NCI-H2196 (cell line): Measurements from ENCODE around the gene ERLEC1.
"Not testable (repeated sequence)": the region's sequence is repeated elsewhere in the genome, so short reads cannot be mapped to it uniquely, and the experiment has no call there.

Experiments
- DNase-seq: peaks from one replicate; lab custom pipeline; 2025; ENCODE audit not compliant: unreplicated experiment; lab: John Stamatoyannopoulos, UW

Gene ERLEC1

GRCh38 chr2:53786705-53787613 lies at the start of gene ERLEC1, which contains the start of gene ASB3:
Gene ERLEC1 (plus strand): TSS chr2:53787044. CDS start chr2:53787211, 167 bp downstream.
Gene ASB3 (minus strand): TSS chr2:53786953. CDS start chr2:53765572, 21,381 bp downstream.
- DNase-seq = peak; percentile 63

- no peak for DNase-seq
Measured at GRCh38 chr2:53737091-53737490, 49.8 kb upstream of the ERLEC1 start.

- no peak for DNase-seq
Measured at GRCh38 chr2:53739032-53739431, 47.8 kb upstream of the ERLEC1 start.

- DNase-seq = no peak
Measured at GRCh38 chr2:53740170-53740569, 46.7 kb upstream of the ERLEC1 start.

- no peak for DNase-seq
Measured at GRCh38 chr2:53744395-53745065, 42.3 kb upstream of the ERLEC1 start.

GRCh38 chr2:53750041-53750768 lies 36.6 kb upstream of the ERLEC1 start:
- DNase-seq = no peak

GRCh38 chr2:53751728-53752127 lies 35.1 kb upstream of the ERLEC1 start:
- DNase-seq = no peak

- DNase-seq = no peak
Measured at GRCh38 chr2:53752385-53752784, 34.5 kb upstream of the ERLEC1 start.

- DNase-seq = no peak
Measured at GRCh38 chr2:53753041-53753440, 33.8 kb upstream of the ERLEC1 start.

GRCh38 chr2:53755121-53755520 lies 31.7 kb upstream of the ERLEC1 start:
- no peak for DNase-seq

GRCh38 chr2:53756644-53757043 lies 30.2 kb upstream of the ERLEC1 start:
- no peak for DNase-seq

GRCh38 chr2:53757206-53757605 lies 29.6 kb upstream of the ERLEC1 start:
- DNase-seq = not testable (repeated sequence)

GRCh38 chr2:53765767-53766166 lies 21.1 kb upstream of the ERLEC1 start:
- no peak for DNase-seq

GRCh38 chr2:53767405-53768241 lies 19.2 kb upstream of the ERLEC1 start, which contains the start of gene CHAC2:
Gene CHAC2 (plus strand): TSS chr2:53767804. CDS start chr2:53767887, 83 bp downstream.
- peak; percentile 68 for DNase-seq

GRCh38 chr2:53768242-53768542 lies 18.7 kb upstream of the ERLEC1 start:
- no peak for DNase-seq

- DNase-seq = no peak
Measured at GRCh38 chr2:53769318-53769945, 17.4 kb upstream of the ERLEC1 start.

GRCh38 chr2:53770264-53770663 lies 16.6 kb upstream of the ERLEC1 start:
- no peak for DNase-seq

GRCh38 chr2:53777134-53777533 lies 9.7 kb upstream of the ERLEC1 start:
- DNase-seq = no peak

GRCh38 chr2:53778536-53779162 lies 8.2 kb upstream of the ERLEC1 start:
- DNase-seq = no peak

- DNase-seq = no peak
Measured at GRCh38 chr2:53780056-53780455, 6.8 kb upstream of the ERLEC1 start.
